Spleen (tissue), 7 donors: ENCODE data around the gene COL27A1.

ENCODE experiments used
- POLR2A ChIP-seq, 3 donors: fragments of 450-650 bp; IDR thresholded peaks; one replicate each; pipeline ENCODE4 v1.5.1; 2017; ENCODE audit warnings: antibody characterized with exemption in 3 of 3, mild to moderate bottlenecking in 1 of 3
- POLR2AphosphoS5 ChIP-seq, 3 donors: sonication (generic); formaldehyde crosslinking; IDR thresholded peaks; one replicate each; pipeline ENCODE4 v1.5.1; 2017; ENCODE audit warnings: antibody characterized with exemption in 3 of 3
- TF ChIP-seq, protein P1 (sequence below), 11 experiments: fragments of 200-600 bp in 7 of 11; fragments of 450-650 bp in 4 of 11; sonication (generic) in 4 of 11; IDR thresholded peaks in 8 of 11; conservative IDR thresholded peaks in 3 of 11; 1 replicate in 7 of 11; 2 replicates in 4 of 11; pipeline versions ENCODE4 v1.4.0 to v1.8.0; 2016 to 2021; ENCODE audit warnings: antibody characterized with exemption in 11 of 11, inconsistent platforms in 4 of 11, mild to moderate bottlenecking in 1 of 11
- donor health status: DM: no; HTN: no; CAD: no; lungs with moderate emphysema.
- donor health status: DM: no; HTN: no; CAD: no.
- donor health status: DM: no; HTN: no; CAD: no.

DNA sequence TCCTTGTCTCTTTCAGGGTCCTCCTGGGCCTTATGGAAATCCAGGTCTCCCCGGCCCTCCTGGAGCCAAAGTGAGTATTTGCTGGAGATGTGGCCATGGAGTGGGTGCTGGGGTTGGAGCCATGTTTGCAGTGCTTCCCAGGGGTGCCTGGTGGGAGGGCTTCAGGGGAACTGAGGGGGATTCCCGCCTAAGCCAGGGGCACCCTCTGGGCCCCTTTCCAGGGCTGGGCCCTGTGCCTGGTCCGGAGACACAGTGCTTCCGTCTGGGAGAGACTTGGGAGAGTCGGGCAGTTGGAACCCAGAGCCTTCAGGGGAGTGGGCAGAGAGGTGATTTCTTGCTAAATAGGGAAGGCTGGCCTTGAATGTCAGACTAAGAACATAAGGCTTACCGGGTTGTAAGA, 27.7 kb downstream of the COL27A1 start:
- TF ChIP-seq, protein P1, sequence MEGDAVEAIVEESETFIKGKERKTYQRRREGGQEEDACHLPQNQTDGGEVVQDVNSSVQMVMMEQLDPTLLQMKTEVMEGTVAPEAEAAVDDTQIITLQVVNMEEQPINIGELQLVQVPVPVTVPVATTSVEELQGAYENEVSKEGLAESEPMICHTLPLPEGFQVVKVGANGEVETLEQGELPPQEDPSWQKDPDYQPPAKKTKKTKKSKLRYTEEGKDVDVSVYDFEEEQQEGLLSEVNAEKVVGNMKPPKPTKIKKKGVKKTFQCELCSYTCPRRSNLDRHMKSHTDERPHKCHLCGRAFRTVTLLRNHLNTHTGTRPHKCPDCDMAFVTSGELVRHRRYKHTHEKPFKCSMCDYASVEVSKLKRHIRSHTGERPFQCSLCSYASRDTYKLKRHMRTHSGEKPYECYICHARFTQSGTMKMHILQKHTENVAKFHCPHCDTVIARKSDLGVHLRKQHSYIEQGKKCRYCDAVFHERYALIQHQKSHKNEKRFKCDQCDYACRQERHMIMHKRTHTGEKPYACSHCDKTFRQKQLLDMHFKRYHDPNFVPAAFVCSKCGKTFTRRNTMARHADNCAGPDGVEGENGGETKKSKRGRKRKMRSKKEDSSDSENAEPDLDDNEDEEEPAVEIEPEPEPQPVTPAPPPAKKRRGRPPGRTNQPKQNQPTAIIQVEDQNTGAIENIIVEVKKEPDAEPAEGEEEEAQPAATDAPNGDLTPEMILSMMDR (IDR thresholded peaks at IDR 0.05 in 8 of 11, conservative IDR thresholded peaks at IDR 0.05 in 3 of 11), result no peak
- TF ChIP-seq POLR2A (IDR thresholded peaks at IDR 0.05) (no peak), POLR2AphosphoS5 (IDR thresholded peaks at IDR 0.05) (no peak)
